ENCODE data around the gene FUOM. TPM values are rescaled to one million over a fixed set of nuclear protein-coding genes. Genes with fewer than 3 reads are reported as not detected.

The FUOM gene
- total and polyA plus RNA-seq, 10 of the 15 experiments (the other 5 are each of a cell fraction or from before 2014, with no cell fraction given) = 1.8 to 41.7 (median 25.6) TPM

GRCh38 chr10:133379152-133379800, 21.5 kb upstream of the FUOM start, which contains the start of gene PAOX (continued):
- TF ChIP-seq NKRF (conservative IDR thresholded peaks at IDR 0.05) (peak; percentile 89), SIN3A (IDR thresholded peaks at IDR 0.05; ENCODE audit: low read depth, low read length) (no peak), PAX8 (IDR thresholded peaks at IDR 0.05) (no peak), DPF2 (IDR thresholded peaks at IDR 0.05) (peak; percentile 77), E4F1 (IDR thresholded peaks at IDR 0.05; ENCODE audit: borderline replicate concordance, partially characterized antibody) (no peak), CHD1 (IDR thresholded peaks at IDR 0.05; ENCODE audit: low read depth, low read length) (no peak), MTA2 (IDR thresholded peaks at IDR 0.05; ENCODE audit: low read depth) (no peak), IKZF1 (conservative IDR thresholded peaks at IDR 0.05) (peak; percentile 69), USF1 (IDR thresholded peaks at IDR 0.05; ENCODE audit: borderline replicate concordance, extremely low read length, insufficient read depth, low read depth, low read length) (no peak), CHD2 (IDR thresholded peaks at IDR 0.05; ENCODE audit: borderline replicate concordance, low read depth, low read length) (no peak), EGR1 (IDR thresholded peaks at IDR 0.05; ENCODE audit: borderline replicate concordance in 1 of 2, low read depth in 2 of 2, low read length in 2 of 2) (peak in 1 of 2 experiments; percentile 39; a peak in 1 of 3 replicates), ASH2L (IDR thresholded peaks at IDR 0.05; ENCODE audit: borderline replicate concordance, low read depth) (no peak), HDGF (IDR thresholded peaks at IDR 0.05) (no peak), EED (IDR thresholded peaks at IDR 0.05; ENCODE audit: low read depth) (no peak), RBBP5 (conservative IDR thresholded peaks at IDR 0.05) (no peak), E2F8 (IDR thresholded peaks at IDR 0.05; ENCODE audit: low read depth, partially characterized antibody) (no peak), STAT3 (IDR thresholded peaks at IDR 0.05; ENCODE audit: low read depth, low read length) (no peak), POLR2A (IDR thresholded peaks at IDR 0.05; ENCODE audit: low read depth, low read length) (peak; percentile 64), HDAC2 (IDR thresholded peaks at IDR 0.05) (no peak), NR2F1 (conservative IDR thresholded peaks at IDR 0.05) (peak; percentile 82), TCF7 (IDR thresholded peaks at IDR 0.05; ENCODE audit: borderline replicate concordance) (no peak), YBX1 (IDR thresholded peaks at IDR 0.05) (no peak), NFXL1 (IDR thresholded peaks at IDR 0.05; ENCODE audit: borderline replicate concordance) (no peak)
